K562 (cell line): ENCODE results near the gene ARHGAP22. TPM values are rescaled to one million over a fixed set of nuclear protein-coding genes. Genes with fewer than 3 reads are reported as not detected.
A peak's percentile ranks its signal among the peaks of the same experiment; 100 is the strongest.

Experiments
- DNMT1 ChIP-seq: fragments of 450-650 bp; IDR thresholded peaks from 2 replicates; pipeline ENCODE4 v1.6.1; 2016; ENCODE audit warnings: antibody characterized with exemption, mild to moderate bottlenecking
- FOXA1 ChIP-seq: fragments of 450-650 bp; IDR thresholded peaks from 2 replicates; pipeline ENCODE4 v1.6.1; 2016; ENCODE audit warnings: mild to moderate bottlenecking, borderline replicate concordance
- GABPB1 ChIP-seq: sonication (generic); formaldehyde crosslinking; IDR thresholded peaks from 2 replicates; pipeline ENCODE4 v1.8.0; 2022; ENCODE audit warnings: mild to moderate bottlenecking, missing genetic modification reagents
- HBP1 ChIP-seq: fragments of 450-650 bp; formaldehyde crosslinking; IDR thresholded peaks from 2 replicates; pipeline ENCODE4 v1.4.0; 2022; ENCODE audit warnings: missing genetic modification characterization
- HEY1 ChIP-seq: fragments of 250-450 bp; sonication (Bioruptor Pico); IDR thresholded peaks from 2 replicates; pipeline ENCODE4 v1.5.0; 2020; ENCODE audit warnings: mild to moderate bottlenecking, moderate library complexity, borderline replicate concordance
- HLTF ChIP-seq: fragments of 450-650 bp; IDR thresholded peaks from 2 replicates; pipeline ENCODE4 v1.6.1; 2016
- MBD1 ChIP-seq: fragments of 250-450 bp; sonication (Bioruptor Pico); IDR thresholded peaks from 2 replicates; pipeline ENCODE4 v1.8.0; 2022; ENCODE audit warnings: inconsistent platforms
- NELFE ChIP-seq: IDR thresholded peaks from 2 replicates; pipeline ENCODE4 v1.6.1; 2011; ENCODE audit warnings: mild to moderate bottlenecking; ENCODE audit not compliant: insufficient read depth, insufficient read length
- POLR2B ChIP-seq: fragments of 450-650 bp; IDR thresholded peaks from 2 replicates; pipeline ENCODE4 v1.6.1; 2018; ENCODE audit warnings: low read depth; ENCODE audit not compliant: partially characterized antibody
- RBFOX2 ChIP-seq: fragments of 200-400 bp; formaldehyde crosslinking; IDR thresholded peaks from 2 replicates; pipeline ENCODE4 v1.6.1; 2017; ENCODE audit warnings: low read depth, mild to moderate bottlenecking, low read length, moderate library complexity
- RBM25 ChIP-seq: fragments of 200-400 bp; formaldehyde crosslinking; IDR thresholded peaks from 2 replicates; pipeline ENCODE4 v1.6.1; 2018; ENCODE audit warnings: low read length, low read depth, moderate library complexity; ENCODE audit not compliant: severe bottlenecking
- TAF9B ChIP-seq: fragments of 450-650 bp; IDR thresholded peaks from 2 replicates; pipeline ENCODE4 v1.6.1; 2018; ENCODE audit warnings: mild to moderate bottlenecking; ENCODE audit not compliant: partially characterized antibody
- TCF7 ChIP-seq: sonication (generic); IDR thresholded peaks from 2 replicates; pipeline ENCODE4 v1.6.1; 2016; ENCODE audit warnings: antibody characterized with exemption, borderline replicate concordance
- ZC3H8 ChIP-seq: fragments of 450-650 bp; IDR thresholded peaks from 2 replicates; pipeline ENCODE4 v1.6.1; 2017
- ZFP1 ChIP-seq: fragments of 450-650 bp; formaldehyde crosslinking; IDR thresholded peaks from 2 replicates; pipeline ENCODE4 v1.4.0; 2020; ENCODE audit warnings: mild to moderate bottlenecking, mixed read lengths
- ZNF174 ChIP-seq: fragments of 250-450 bp; sonication (Bioruptor Pico); IDR thresholded peaks from 2 replicates; pipeline ENCODE4 v1.4.0; 2020; ENCODE audit warnings: mild to moderate bottlenecking
- ZNF239 ChIP-seq: fragments of 250-450 bp; sonication (Bioruptor Pico); IDR thresholded peaks from 2 replicates; pipeline ENCODE4 v1.4.0; 2020; ENCODE audit warnings: mild to moderate bottlenecking
- ZNF24 ChIP-seq: fragments of 450-650 bp; IDR thresholded peaks from 2 replicates; pipeline ENCODE4 v1.6.1; 2016
- ZNF507 ChIP-seq: conservative IDR thresholded peaks from 2 replicates; pipeline ENCODE4 v1.6.1; 2017; ENCODE audit warnings: missing genetic modification characterization, missing compliant biosample characterization
- ZNF57 ChIP-seq: fragments of 450-650 bp; formaldehyde crosslinking; IDR thresholded peaks from 2 replicates; pipeline ENCODE4 v1.4.0; 2020; ENCODE audit warnings: mild to moderate bottlenecking, moderate library complexity
- ZNF699 ChIP-seq: fragments of 250-450 bp; sonication (Bioruptor Pico); IDR thresholded peaks from 2 replicates; pipeline ENCODE4 v1.8.0; 2021; ENCODE audit warnings: mild to moderate bottlenecking, moderate library complexity; ENCODE audit not compliant: insufficient replicate concordance
- ZNF717 ChIP-seq: fragments of 250-450 bp; sonication (Bioruptor Pico); IDR thresholded peaks from 2 replicates; pipeline ENCODE4 v1.5.0; 2021
- polyA plus RNA-seq, 8 experiments: library from polyadenylated mRNA; depleted of rRNA in 4 of 8; stranded (reverse) in 5 of 8; unstranded in 3 of 8; fragments of >200 nt; fragmentation: Nextera tagmentation in 2 of 8; fragmentation: Illumina TruSeq in 1 of 8; extraction: Ambion mirVana in 2 of 8; extraction: Trizol in 1 of 8; gene quantifications; 2 replicates each; pipeline versions ENCODE4 v1.2.1 to v1.2.3, GENCODE V29; 2011 to 2014; ENCODE audit warnings: inconsistent platforms in 1 of 8, missing spikeins in 1 of 8
- total RNA-seq, 7 experiments: library from RNA; depleted of rRNA in 6 of 7; stranded (reverse); fragments of >200 nt in 6 of 7; fragmentation: Illumina TruSeq in 2 of 7; extraction: Trizol in 2 of 7; gene quantifications; 2 replicates each; pipeline versions ENCODE4 v1.2.1 to v1.2.3, GENCODE V29; 2011 to 2021; ENCODE audit warnings: low replicate concordance in 1 of 7
- TF ChIP-seq, protein P1 (sequence below): fragments of 450-650 bp; IDR thresholded peaks from 2 replicates; pipeline ENCODE4 v1.6.1; 2017; ENCODE audit warnings: antibody characterized with exemption
- TF ChIP-seq, protein P2 (sequence below): fragments of 250-450 bp; sonication (Bioruptor Pico); IDR thresholded peaks from 2 replicates; pipeline ENCODE4 v1.5.0; 2020; ENCODE audit warnings: mild to moderate bottlenecking
- TF ChIP-seq, protein P3 (sequence below): fragments of 450-650 bp; IDR thresholded peaks from 2 replicates; pipeline ENCODE4 v1.6.1; 2016

ARHGAP22 gene
- total and polyA plus RNA-seq, 9 of the 15 experiments (the other 6 are each of a cell fraction or from before 2014, with no cell fraction given): 1.3 to 28.1 (median 12.7) TPM

DNA sequence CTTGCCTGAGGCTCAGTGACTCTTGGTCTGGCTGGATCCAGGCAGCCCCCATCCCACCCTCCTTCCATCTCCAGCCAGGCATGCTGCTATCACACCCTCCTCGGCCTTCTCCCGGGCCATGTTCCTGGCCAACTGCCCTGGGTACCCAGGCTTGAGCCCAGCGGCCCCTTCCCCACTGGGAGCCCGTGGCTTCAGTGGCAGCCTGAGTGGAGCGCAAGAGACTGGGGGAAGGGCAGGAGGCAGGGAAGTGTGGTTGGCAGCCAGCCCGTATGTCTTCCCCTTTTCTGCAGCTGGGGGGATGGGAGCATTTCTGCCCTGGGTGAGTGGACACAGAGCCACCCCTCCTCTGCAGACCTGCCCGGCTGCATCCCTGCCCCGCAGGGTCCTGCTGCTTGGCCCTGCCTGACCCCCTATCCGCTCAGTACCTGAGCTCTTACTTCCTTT, 148.5 kb downstream of the ARHGAP22 start (continued):
- TF ChIP-seq GABPB1 (CRISPR knock-in tag) (peak; percentile 32; the same call in 1 of the 2 replicates), ZNF699 (CRISPR knock-in tag) (no peak), ZNF57 (CRISPR knock-in tag) (no peak), RBM25 (no peak), MBD1 (no peak), ZC3H8 (no peak), POLR2B (no peak), HLTF (no peak), HEY1 (CRISPR knock-in tag) (no peak), NELFE (no peak), DNMT1 (no peak), ZNF24 (no peak), ZNF239 (CRISPR knock-in tag) (0 out of 2 replicates have a peak, but pooled peaks have one; percentile 26), TCF7 (no peak), HBP1 (CRISPR knock-in tag) (0 out of 2 replicates have a peak, but pooled peaks have one; percentile 12), ZNF717 (CRISPR knock-in tag) (no peak), ZNF507 (no peak), TAF9B (no peak), ZFP1 (no peak), FOXA1 (no peak), RBFOX2 (peak; percentile 52; the same call in 1 of the 2 replicates), ZNF174 (CRISPR knock-in tag) (no peak)
- TF ChIP-seq, protein P1, sequence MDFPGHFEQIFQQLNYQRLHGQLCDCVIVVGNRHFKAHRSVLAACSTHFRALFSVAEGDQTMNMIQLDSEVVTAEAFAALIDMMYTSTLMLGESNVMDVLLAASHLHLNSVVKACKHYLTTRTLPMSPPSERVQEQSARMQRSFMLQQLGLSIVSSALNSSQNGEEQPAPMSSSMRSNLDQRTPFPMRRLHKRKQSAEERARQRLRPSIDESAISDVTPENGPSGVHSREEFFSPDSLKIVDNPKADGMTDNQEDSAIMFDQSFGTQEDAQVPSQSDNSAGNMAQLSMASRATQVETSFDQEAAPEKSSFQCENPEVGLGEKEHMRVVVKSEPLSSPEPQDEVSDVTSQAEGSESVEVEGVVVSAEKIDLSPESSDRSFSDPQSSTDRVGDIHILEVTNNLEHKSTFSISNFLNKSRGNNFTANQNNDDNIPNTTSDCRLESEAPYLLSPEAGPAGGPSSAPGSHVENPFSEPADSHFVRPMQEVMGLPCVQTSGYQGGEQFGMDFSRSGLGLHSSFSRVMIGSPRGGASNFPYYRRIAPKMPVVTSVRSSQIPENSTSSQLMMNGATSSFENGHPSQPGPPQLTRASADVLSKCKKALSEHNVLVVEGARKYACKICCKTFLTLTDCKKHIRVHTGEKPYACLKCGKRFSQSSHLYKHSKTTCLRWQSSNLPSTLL: no peak
- TF ChIP-seq, protein P2, sequence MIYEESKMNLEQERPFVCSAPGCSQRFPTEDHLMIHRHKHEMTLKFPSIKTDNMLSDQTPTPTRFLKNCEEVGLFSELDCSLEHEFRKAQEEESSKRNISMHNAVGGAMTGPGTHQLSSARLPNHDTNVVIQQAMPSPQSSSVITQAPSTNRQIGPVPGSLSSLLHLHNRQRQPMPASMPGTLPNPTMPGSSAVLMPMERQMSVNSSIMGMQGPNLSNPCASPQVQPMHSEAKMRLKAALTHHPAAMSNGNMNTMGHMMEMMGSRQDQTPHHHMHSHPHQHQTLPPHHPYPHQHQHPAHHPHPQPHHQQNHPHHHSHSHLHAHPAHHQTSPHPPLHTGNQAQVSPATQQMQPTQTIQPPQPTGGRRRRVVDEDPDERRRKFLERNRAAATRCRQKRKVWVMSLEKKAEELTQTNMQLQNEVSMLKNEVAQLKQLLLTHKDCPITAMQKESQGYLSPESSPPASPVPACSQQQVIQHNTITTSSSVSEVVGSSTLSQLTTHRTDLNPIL (CRISPR knock-in tag): no peak
- TF ChIP-seq, protein P3, sequence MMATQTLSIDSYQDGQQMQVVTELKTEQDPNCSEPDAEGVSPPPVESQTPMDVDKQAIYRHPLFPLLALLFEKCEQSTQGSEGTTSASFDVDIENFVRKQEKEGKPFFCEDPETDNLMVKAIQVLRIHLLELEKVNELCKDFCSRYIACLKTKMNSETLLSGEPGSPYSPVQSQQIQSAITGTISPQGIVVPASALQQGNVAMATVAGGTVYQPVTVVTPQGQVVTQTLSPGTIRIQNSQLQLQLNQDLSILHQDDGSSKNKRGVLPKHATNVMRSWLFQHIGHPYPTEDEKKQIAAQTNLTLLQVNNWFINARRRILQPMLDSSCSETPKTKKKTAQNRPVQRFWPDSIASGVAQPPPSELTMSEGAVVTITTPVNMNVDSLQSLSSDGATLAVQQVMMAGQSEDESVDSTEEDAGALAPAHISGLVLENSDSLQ: no peak
